Endothelial cell of umbilical vein (primary cell): ENCODE results near the gene CCHCR1.

Experiments
- EZH2 ChIP-seq: IDR thresholded peaks from 2 replicates; pipeline ENCODE4 v1.6.1; 2012; ENCODE audit warnings: borderline replicate concordance, low read depth, mild to moderate bottlenecking, moderate library complexity, low read length, inconsistent platforms; ENCODE audit not compliant: severe bottlenecking
- FOS ChIP-seq: IDR thresholded peaks from 2 replicates; pipeline ENCODE4 v1.6.1; 2011; ENCODE audit warnings: mild to moderate bottlenecking, low read length, moderate library complexity, borderline replicate concordance; ENCODE audit not compliant: insufficient read depth
- JUN ChIP-seq: IDR thresholded peaks from 2 replicates; pipeline ENCODE4 v1.6.1; 2011; ENCODE audit warnings: borderline replicate concordance, low read depth; ENCODE audit not compliant: insufficient read length, insufficient read depth
- POLR2A ChIP-seq: IDR thresholded peaks from 2 replicates; pipeline ENCODE4 v1.6.1; 2012; ENCODE audit warnings: low read depth, mild to moderate bottlenecking, control low read depth, low read length
- POLR2AphosphoS5 ChIP-seq: IDR thresholded peaks from 2 replicates; pipeline ENCODE4 v1.6.1; 2012; ENCODE audit warnings: low read depth, mild to moderate bottlenecking, control low read depth, low read length, moderate library complexity; ENCODE audit not compliant: insufficient read depth
- TF ChIP-seq, protein P1 (sequence below), 2 donors: IDR thresholded peaks; 1 replicate in 1 of 2; 2 replicates in 1 of 2; pipeline ENCODE4 v1.5.1; 2011; ENCODE audit warnings: low read length in 2 of 2, mild to moderate bottlenecking in 2 of 2, moderate library complexity in 2 of 2, control low read depth in 1 of 2, inconsistent platforms in 1 of 2, low read depth in 1 of 2; ENCODE audit not compliant: insufficient read depth in 1 of 2; ENCODE audit errors: extremely low read depth in 1 of 2

DNA sequence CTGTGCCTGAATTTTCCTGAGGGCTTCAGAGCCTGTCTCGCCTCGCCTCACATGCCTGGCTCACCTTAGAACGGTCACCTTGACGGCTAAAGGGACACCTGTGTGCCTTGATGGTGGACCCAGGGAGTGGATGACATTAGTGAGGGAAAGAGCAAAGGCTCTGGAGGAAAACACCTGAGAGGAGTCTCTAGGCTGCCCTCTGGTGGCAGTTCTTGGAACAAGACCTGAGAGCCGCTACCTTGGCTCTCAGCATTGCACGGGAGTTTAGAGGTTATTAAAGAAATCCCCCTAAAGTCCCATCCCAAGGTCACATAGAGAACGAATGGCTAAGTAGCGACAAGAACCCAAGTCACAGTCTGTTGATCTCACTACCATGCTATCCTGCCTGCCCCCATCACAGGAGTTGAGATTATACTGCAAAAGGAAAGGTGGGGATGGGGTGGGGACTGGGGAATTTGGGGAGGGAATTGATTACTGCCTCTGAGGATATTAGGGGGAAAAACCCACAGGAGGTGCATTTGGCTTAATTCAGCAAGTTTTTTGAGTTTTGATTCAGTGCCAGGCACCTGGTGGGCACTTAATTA, 29.4 kb downstream of the CCHCR1 start:
- no peak for TF ChIP-seq POLR2AphosphoS5
- no peak for TF ChIP-seq EZH2
- TF ChIP-seq POLR2A: no peak
- TF ChIP-seq, protein P1, sequence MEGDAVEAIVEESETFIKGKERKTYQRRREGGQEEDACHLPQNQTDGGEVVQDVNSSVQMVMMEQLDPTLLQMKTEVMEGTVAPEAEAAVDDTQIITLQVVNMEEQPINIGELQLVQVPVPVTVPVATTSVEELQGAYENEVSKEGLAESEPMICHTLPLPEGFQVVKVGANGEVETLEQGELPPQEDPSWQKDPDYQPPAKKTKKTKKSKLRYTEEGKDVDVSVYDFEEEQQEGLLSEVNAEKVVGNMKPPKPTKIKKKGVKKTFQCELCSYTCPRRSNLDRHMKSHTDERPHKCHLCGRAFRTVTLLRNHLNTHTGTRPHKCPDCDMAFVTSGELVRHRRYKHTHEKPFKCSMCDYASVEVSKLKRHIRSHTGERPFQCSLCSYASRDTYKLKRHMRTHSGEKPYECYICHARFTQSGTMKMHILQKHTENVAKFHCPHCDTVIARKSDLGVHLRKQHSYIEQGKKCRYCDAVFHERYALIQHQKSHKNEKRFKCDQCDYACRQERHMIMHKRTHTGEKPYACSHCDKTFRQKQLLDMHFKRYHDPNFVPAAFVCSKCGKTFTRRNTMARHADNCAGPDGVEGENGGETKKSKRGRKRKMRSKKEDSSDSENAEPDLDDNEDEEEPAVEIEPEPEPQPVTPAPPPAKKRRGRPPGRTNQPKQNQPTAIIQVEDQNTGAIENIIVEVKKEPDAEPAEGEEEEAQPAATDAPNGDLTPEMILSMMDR (IDR thresholded peaks at IDR 0.05; ENCODE audit: extremely low read depth in 1 of 2, insufficient read depth in 1 of 2, low read depth in 1 of 2, low read length in 2 of 2): peak; percentile 80 to 89
- no peak for TF ChIP-seq JUN
- TF ChIP-seq FOS: no peak
